SK-N-SH (cell line): Measurements from ENCODE around the gene ARFIP1. TPM values are rescaled to one million over a fixed set of nuclear protein-coding genes. Genes with fewer than 3 reads are reported as not detected.

Experiments used
- CTCF ChIA-PET: fragments of 300-600, 350-600 bp; formaldehyde crosslinking; extraction: SDS; loops from one replicate; lab custom pipeline; 2021; lab: Yijun Ruan, JAX
- POLR2A ChIA-PET: fragments of 350-600 bp; sonication (Branson Sonifier 250); formaldehyde crosslinking; extraction: SDS; loops from one replicate; lab custom pipeline; 2020; ENCODE audit warnings: antibody characterized with exemption, inconsistent platforms; lab: Yijun Ruan, JAX
- DNase-seq: peaks from one replicate; pipeline ENCODE4 v3.0.0; 2012
- H2AFZ ChIP-seq: fragments of 200-600 bp; sonication (generic); 2 replicates; pipeline ENCODE4 v1.8.1; 2016; ENCODE audit warnings: antibody characterized with exemption, mild to moderate bottlenecking, low read depth
- H3F3A ChIP-seq: fragments of 200-600 bp; sonication (generic); replicated peaks from 2 replicates; pipeline ENCODE3; 2016; ENCODE audit warnings: antibody characterized with exemption, mild to moderate bottlenecking; ENCODE audit not compliant: insufficient read depth
- H3K27ac ChIP-seq, 2 experiments: fragments of 200-500 bp in 1 of 2; fragments of 200-600 bp in 1 of 2; sonication (Bioruptor generic) in 1 of 2; sonication (generic), shearing (Covaris generic) in 1 of 2; 2 replicates each; pipeline versions ENCODE4 v1.5.1 to v1.6.1; 2014 to 2016; ENCODE audit warnings: low read depth in 2 of 2, inconsistent platforms in 1 of 2, low read length in 1 of 2, mild to moderate bottlenecking in 1 of 2, mixed read lengths in 1 of 2
- H3K27me3 ChIP-seq: fragments of 200-600 bp; sonication (generic), shearing (Covaris generic); 2 replicates; pipeline ENCODE4 v1.6.1; 2016; ENCODE audit warnings: mixed run types; ENCODE audit not compliant: insufficient read depth
- H3K36me3 ChIP-seq, 2 experiments: fragments of 200-500 bp in 1 of 2; fragments of 200-600 bp in 1 of 2; sonication (Bioruptor generic) in 1 of 2; sonication (generic) in 1 of 2; replicated peaks in 1 of 2; 2 replicates each; pipeline versions ENCODE3 to v1.5.1; 2014 to 2016; ENCODE audit warnings: low read length in 1 of 2, mild to moderate bottlenecking in 1 of 2; ENCODE audit not compliant: insufficient read depth in 2 of 2, control insufficient read depth in 1 of 2
- H3K4me1 ChIP-seq, 2 experiments: fragments of 200-500 bp in 1 of 2; fragments of 200-600 bp in 1 of 2; sonication (Bioruptor generic) in 1 of 2; sonication (generic), shearing (Covaris generic) in 1 of 2; 2 replicates each; pipeline versions ENCODE4 v1.5.1 to v1.6.1; 2014 to 2016; ENCODE audit warnings: low read depth in 1 of 2, low read length in 1 of 2, mixed run types in 1 of 2; ENCODE audit not compliant: insufficient read depth in 2 of 2, control insufficient read depth in 1 of 2
- H3K4me2 ChIP-seq: fragments of 200-600 bp; sonication (generic), shearing (Covaris generic); 2 replicates; pipeline ENCODE4 v1.6.1; 2017; ENCODE audit warnings: mixed run types
- H3K4me3 ChIP-seq, 2 experiments: fragments of 200-500 bp in 1 of 2; fragments of 200-600 bp in 1 of 2; sonication (Bioruptor generic) in 1 of 2; sonication (generic), shearing (Covaris generic) in 1 of 2; 2 replicates each; pipeline versions ENCODE4 v1.5.1 to v1.8.1; 2014 to 2016; ENCODE audit warnings: low read depth in 2 of 2, inconsistent platforms in 1 of 2, low read length in 1 of 2, mild to moderate bottlenecking in 1 of 2, mixed read lengths in 1 of 2, moderate library complexity in 1 of 2
- H3K79me2 ChIP-seq: fragments of 200-600 bp; sonication (generic); 2 replicates; pipeline ENCODE4 v1.8.1; 2017; ENCODE audit warnings: mild to moderate bottlenecking; ENCODE audit not compliant: insufficient read depth
- H3K9ac ChIP-seq: fragments of 200-600 bp; sonication (generic); 2 replicates; pipeline ENCODE4 v1.6.1; 2017; ENCODE audit warnings: mixed run types
- H3K9me2 ChIP-seq: fragments of 200-600 bp; sonication (generic); 2 replicates; pipeline ENCODE4 v1.6.1; 2017; ENCODE audit warnings: mixed run types
- H3K9me3 ChIP-seq: fragments of 200-600 bp; sonication (generic); 2 replicates; pipeline ENCODE4 v1.6.1; 2017; ENCODE audit warnings: mixed run types, mild to moderate bottlenecking, moderate library complexity
- H4K20me1 ChIP-seq: fragments of 200-600 bp; sonication (generic); 2 replicates; pipeline ENCODE4 v1.6.1; 2017; ENCODE audit warnings: mild to moderate bottlenecking, mixed run types; ENCODE audit not compliant: insufficient read depth
- CHD2 ChIP-seq: fragments of 150-350 bp; IDR thresholded peaks from 2 replicates; pipeline ENCODE4 v1.6.1; 2018; ENCODE audit warnings: low read length; ENCODE audit not compliant: partially characterized antibody
- ELF1 ChIP-seq: IDR thresholded peaks from 2 replicates; pipeline ENCODE4 v1.4.0; 2012
- FOXM1 ChIP-seq: IDR thresholded peaks from 2 replicates; pipeline ENCODE4 v1.4.0; 2012; ENCODE audit warnings: low read depth, mild to moderate bottlenecking
- GABPA ChIP-seq: IDR thresholded peaks from 2 replicates; pipeline ENCODE4 v1.4.0; 2012; ENCODE audit warnings: low read depth, mild to moderate bottlenecking
- GATA2 ChIP-seq: sonication (generic); formaldehyde crosslinking; IDR thresholded peaks from 2 replicates; pipeline ENCODE4 v1.5.0; 2020; ENCODE audit warnings: mild to moderate bottlenecking, missing genetic modification reagents
- MAX ChIP-seq: IDR thresholded peaks from 2 replicates; pipeline ENCODE4 v1.4.0; 2012; ENCODE audit warnings: low read depth
- MEF2A ChIP-seq: IDR thresholded peaks from 2 replicates; pipeline ENCODE4 v1.4.0; 2012; ENCODE audit warnings: low read depth, borderline replicate concordance
- MXI1 ChIP-seq: IDR thresholded peaks from 2 replicates; pipeline ENCODE4 v1.6.1; 2012; ENCODE audit warnings: mild to moderate bottlenecking, low read depth, low read length, improper control_type of control experiment
- NRF1 ChIP-seq: IDR thresholded peaks from 2 replicates; pipeline ENCODE4 v1.6.1; 2012; ENCODE audit warnings: low read depth, mild to moderate bottlenecking, low read length
- RCOR1 ChIP-seq: fragments of 150-350 bp; IDR thresholded peaks from 2 replicates; pipeline ENCODE4 v1.6.1; 2017; ENCODE audit warnings: antibody characterized with exemption, low read length
- REST ChIP-seq: IDR thresholded peaks from 2 replicates; pipeline ENCODE4 v1.6.1; 2012; ENCODE audit warnings: mild to moderate bottlenecking, low read depth, low read length, moderate library complexity
- RXRA ChIP-seq: IDR thresholded peaks from 2 replicates; pipeline ENCODE4 v1.4.0; 2012; ENCODE audit warnings: low read depth, mild to moderate bottlenecking, borderline replicate concordance
- SMC3 ChIP-seq: IDR thresholded peaks from 2 replicates; pipeline ENCODE4 v1.6.1; 2012; ENCODE audit warnings: low read depth, low read length, improper control_type of control experiment
- USF1 ChIP-seq: IDR thresholded peaks from 2 replicates; pipeline ENCODE4 v1.4.0; 2012; ENCODE audit warnings: low read depth, borderline replicate concordance
- USF2 ChIP-seq: fragments of 150-350 bp; IDR thresholded peaks from 2 replicates; pipeline ENCODE4 v1.6.1; 2017; ENCODE audit warnings: antibody characterized with exemption, low read length, low read depth, borderline replicate concordance
- ZBTB33 ChIP-seq: IDR thresholded peaks from 2 replicates; pipeline ENCODE4 v1.4.0; 2012; ENCODE audit warnings: low read depth, borderline replicate concordance
- WGBS: methylation state at CpG from one replicate; pipeline ENCODE4 v1.1.6; 2017; ENCODE audit warnings: low lambda C conversion rate; 5-methylcytosine and 5-hydroxymethylcytosine counted together
- polyA plus RNA-seq, 3 experiments: library from polyadenylated mRNA; depleted of rRNA; stranded (reverse); fragments of >200 nt; gene quantifications; 2 replicates each; pipeline ENCODE4 v1.2.3, GENCODE V29; 2012

The ARFIP1 gene
- polyA plus RNA-seq, 1 of the 3 experiments (the other 2 are of a cell fraction), result 15.7 TPM

- H2AFZ ChIP-seq, result no peak overlapping the region
- H3F3A ChIP-seq, result no peaks in the 10 kb centered on the region
- H3K27ac ChIP-seq, result no peak overlapping the region
- POLR2A ChIA-PET, result no interaction called here
- H3K36me3 ChIP-seq, result no peaks in the 10 kb centered on the region
- 51% methylated on average over 1 of the region's 1 CpG for WGBS
- H3K9me2 ChIP-seq, result no peaks in the 10 kb centered on the region
- no peaks in the 10 kb centered on the region for H3K79me2 ChIP-seq
- TF ChIP-seq USF2 (no peak), MEF2A (no peak), MXI1 (no peak), SMC3 (no peak), USF1 (no peak), GATA2 (CRISPR knock-in tag) (no peak), ELF1 (no peak), RXRA (no peak), REST (no peak), ZBTB33 (no peak), MAX (no peak), GABPA (no peak), CHD2 (no peak), RCOR1 (no peak), NRF1 (no peak), FOXM1 (no peak)
- TF ChIP-seq, all 33 proteins: peak for 0
- CTCF ChIA-PET, result interaction anchor here (0.9 kb wide), 1 partner anchor 73 kb away, joined by 3 read pairs; no protein-coding TSS in a partner anchor
- Histone ChIP-seq H4K20me1 (no peaks in the 10 kb centered on the region), H3K4me1 (no peaks in the 10 kb centered on the region; a peak in 1 of 4 replicates), H3K9ac (no peak overlapping the region), H3K4me2 (no peak overlapping the region), H3K27me3 (no peaks in the 10 kb centered on the region), H3K9me3 (no peaks in the 10 kb centered on the region), H3K4me3 (no peak overlapping the region)
- DNase-seq, result no peak
These were observed 5.8 kb upstream of the ARFIP1 start for GRCh38 chr4:152773953-152774352.
